Spleen (tissue), 11 donors: ENCODE results near the gene OTOP2. TPM values are rescaled to one million over a fixed set of nuclear protein-coding genes. Genes with fewer than 3 reads are reported as not detected.

Experiments used
- DNase-seq: peaks from one replicate; pipeline ENCODE4 v3.0.0-alpha.2; 2020
- H3K27ac ChIP-seq, 8 donors: fragments of 200-600 bp; sonication (generic) in 7 of 8; 1 replicate in 4 of 8; 2 replicates in 4 of 8; pipeline versions ENCODE4 v1.5.0 to v1.8.0; 2016 to 2021; ENCODE audit warnings: inconsistent platforms in 4 of 8, mild to moderate bottlenecking in 4 of 8, moderate library complexity in 1 of 8
- H3K27me3 ChIP-seq, 7 donors: fragments of 200-600 bp; sonication (generic) in 6 of 7; replicated peaks in 1 of 7; 1 replicate in 4 of 7; 2 replicates in 3 of 7; pipeline versions ENCODE4 v1.5.0 to v1.8.0; 2016 to 2021; ENCODE audit warnings: inconsistent platforms in 3 of 7, mild to moderate bottlenecking in 1 of 7
- H3K36me3 ChIP-seq, 6 donors: fragments of 200-600 bp; sonication (generic) in 5 of 6; 1 replicate in 4 of 6; 2 replicates in 2 of 6; pipeline versions ENCODE4 v1.5.0 to v1.8.0; 2016 to 2021; ENCODE audit warnings: inconsistent platforms in 2 of 6
- H3K4me1 ChIP-seq, 6 donors: fragments of 200-600 bp; sonication (generic) in 5 of 6; 1 replicate in 3 of 6; 2 replicates in 3 of 6; pipeline versions ENCODE4 v1.5.0 to v1.8.0; 2016 to 2021; ENCODE audit warnings: inconsistent platforms in 3 of 6
- H3K4me3 ChIP-seq, 8 donors: fragments of 200-600 bp; sonication (generic) in 7 of 8; 1 replicate in 4 of 8; 2 replicates in 4 of 8; pipeline versions ENCODE4 v1.5.0 to v1.8.0; 2016 to 2021; ENCODE audit warnings: inconsistent platforms in 4 of 8, mild to moderate bottlenecking in 4 of 8, moderate library complexity in 2 of 8
- H3K9me3 ChIP-seq, 8 donors: fragments of 200-600 bp; sonication (generic) in 7 of 8; 1 replicate in 4 of 8; 2 replicates in 4 of 8; pipeline versions ENCODE4 v1.5.0 to v1.8.0; 2016 to 2021; ENCODE audit warnings: inconsistent platforms in 4 of 8
- POLR2A ChIP-seq, 3 donors: fragments of 450-650 bp; IDR thresholded peaks; one replicate each; pipeline ENCODE4 v1.5.1; 2017; ENCODE audit warnings: antibody characterized with exemption in 3 of 3, mild to moderate bottlenecking in 1 of 3
- POLR2AphosphoS5 ChIP-seq, 3 donors: sonication (generic); formaldehyde crosslinking; IDR thresholded peaks; one replicate each; pipeline ENCODE4 v1.5.1; 2017; ENCODE audit warnings: antibody characterized with exemption in 3 of 3
- WGBS, 5 donors: extraction: QIAGEN DNeasy Blood & Tissue Kit in 3 of 5; methylation state at CpG; one replicate each; pipeline versions ENCODE4 v1.1.5 to v1.1.7; 2013 to 2018; 5-methylcytosine and 5-hydroxymethylcytosine counted together
- intact Hi-C: fragments of 100-400 bp; cut with DNase I; formaldehyde crosslinking; loops from one replicate; pipeline ENCODE4 v1.15.0; 2023; ENCODE audit warnings: low total_unique reads
- polyA plus RNA-seq, 3 donors: library from polyadenylated mRNA; stranded (reverse); fragments of 200-250 nt; gene quantifications; one replicate each; pipeline ENCODE4 v1.2.1, GENCODE V29; 2013
- total RNA-seq, 7 donors: library from RNA; depleted of rRNA in 3 of 7; stranded (reverse); fragments of >200 nt in 3 of 7; fragmentation: NEBNext Ultra II Directional in 4 of 7; extraction: Animal tissue kit (Norgen Biotek cat#: 25700) in 4 of 7; gene quantifications; one replicate each; pipeline versions ENCODE4 v1.1.0 to v1.2.1, GENCODE V29; 2016 to 2021
- TF ChIP-seq, protein P1 (sequence below), 11 experiments: fragments of 200-600 bp in 7 of 11; fragments of 450-650 bp in 4 of 11; sonication (generic) in 4 of 11; IDR thresholded peaks in 8 of 11; conservative IDR thresholded peaks in 3 of 11; 1 replicate in 7 of 11; 2 replicates in 4 of 11; pipeline versions ENCODE4 v1.4.0 to v1.8.0; 2016 to 2021; ENCODE audit warnings: antibody characterized with exemption in 11 of 11, inconsistent platforms in 4 of 11, mild to moderate bottlenecking in 1 of 11
- donor health status: healthy with polysubstance abuse.
- donor health status: DM: no; HTN: no; CAD: no; lungs with moderate emphysema.
- donor health status: DM: no; HTN: no; CAD: no.
- donor health status: Bipolar disorder and iron deficiency.
- donor health status: healthy.
- donor health status: DM: no; HTN: no; CAD: no.
- donor health status: DM: yes; HTN: yes; CAD: no.

Gene OTOP2
- total and polyA plus RNA-seq, 10 donors: not detected

DNA sequence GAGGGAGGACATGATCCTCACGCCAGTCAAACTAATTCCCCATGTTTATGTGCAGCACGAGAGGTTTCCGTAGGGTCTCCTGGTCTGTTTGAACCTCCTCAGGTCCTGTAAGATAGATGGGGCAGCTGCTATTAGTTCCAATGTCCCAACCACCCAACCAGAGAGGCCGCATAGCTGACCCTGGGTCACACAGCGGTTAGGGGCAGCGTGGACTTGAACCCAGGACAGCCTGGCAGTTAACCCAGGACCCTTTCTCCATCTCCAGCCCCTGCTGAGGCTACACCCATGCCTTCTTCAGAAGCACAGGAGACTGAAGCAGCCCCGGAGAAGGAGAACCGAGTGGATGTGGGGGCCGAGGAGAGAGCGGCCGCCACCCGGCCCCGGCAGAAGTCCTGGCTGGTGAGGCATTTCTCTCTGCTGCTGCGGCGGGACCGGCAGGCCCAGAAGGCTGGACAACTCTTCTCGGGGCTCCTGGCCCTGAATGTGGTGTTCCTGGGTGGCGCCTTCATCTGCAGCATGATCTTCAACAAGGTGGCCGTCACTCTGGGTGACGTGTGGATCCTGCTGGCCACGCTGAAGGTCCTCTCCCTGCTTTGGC is 17.2 kb downstream of the OTOP2 start:
- intact Hi-C loops: no loop called here
- no peak for TF ChIP-seq POLR2A (IDR thresholded peaks at IDR 0.05)
- TF ChIP-seq, protein P1, sequence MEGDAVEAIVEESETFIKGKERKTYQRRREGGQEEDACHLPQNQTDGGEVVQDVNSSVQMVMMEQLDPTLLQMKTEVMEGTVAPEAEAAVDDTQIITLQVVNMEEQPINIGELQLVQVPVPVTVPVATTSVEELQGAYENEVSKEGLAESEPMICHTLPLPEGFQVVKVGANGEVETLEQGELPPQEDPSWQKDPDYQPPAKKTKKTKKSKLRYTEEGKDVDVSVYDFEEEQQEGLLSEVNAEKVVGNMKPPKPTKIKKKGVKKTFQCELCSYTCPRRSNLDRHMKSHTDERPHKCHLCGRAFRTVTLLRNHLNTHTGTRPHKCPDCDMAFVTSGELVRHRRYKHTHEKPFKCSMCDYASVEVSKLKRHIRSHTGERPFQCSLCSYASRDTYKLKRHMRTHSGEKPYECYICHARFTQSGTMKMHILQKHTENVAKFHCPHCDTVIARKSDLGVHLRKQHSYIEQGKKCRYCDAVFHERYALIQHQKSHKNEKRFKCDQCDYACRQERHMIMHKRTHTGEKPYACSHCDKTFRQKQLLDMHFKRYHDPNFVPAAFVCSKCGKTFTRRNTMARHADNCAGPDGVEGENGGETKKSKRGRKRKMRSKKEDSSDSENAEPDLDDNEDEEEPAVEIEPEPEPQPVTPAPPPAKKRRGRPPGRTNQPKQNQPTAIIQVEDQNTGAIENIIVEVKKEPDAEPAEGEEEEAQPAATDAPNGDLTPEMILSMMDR (IDR thresholded peaks at IDR 0.05 in 8 of 11, conservative IDR thresholded peaks at IDR 0.05 in 3 of 11): no peak
- TF ChIP-seq POLR2AphosphoS5 (IDR thresholded peaks at IDR 0.05): no peak
- H3K27ac ChIP-seq: no peak overlapping the region
- H3K27me3 ChIP-seq: peaks cover 0 to 78% (median 26%) of the 10 kb centered on the region in 7 donors
- H3K36me3 ChIP-seq: no peaks in the 10 kb centered on the region
- no peak overlapping the region for H3K4me3 ChIP-seq
- WGBS, 5 donors: 75 to 94% (median 83%) methylated on average over 7 to 21 of the region's 21 CpGs
- DNase-seq: no peak
- peaks cover 0 to 3% (median 1%) of the 10 kb centered on the region in 6 donors for H3K4me1 ChIP-seq
- H3K9me3 ChIP-seq: no peaks in the 10 kb centered on the region

DNA sequence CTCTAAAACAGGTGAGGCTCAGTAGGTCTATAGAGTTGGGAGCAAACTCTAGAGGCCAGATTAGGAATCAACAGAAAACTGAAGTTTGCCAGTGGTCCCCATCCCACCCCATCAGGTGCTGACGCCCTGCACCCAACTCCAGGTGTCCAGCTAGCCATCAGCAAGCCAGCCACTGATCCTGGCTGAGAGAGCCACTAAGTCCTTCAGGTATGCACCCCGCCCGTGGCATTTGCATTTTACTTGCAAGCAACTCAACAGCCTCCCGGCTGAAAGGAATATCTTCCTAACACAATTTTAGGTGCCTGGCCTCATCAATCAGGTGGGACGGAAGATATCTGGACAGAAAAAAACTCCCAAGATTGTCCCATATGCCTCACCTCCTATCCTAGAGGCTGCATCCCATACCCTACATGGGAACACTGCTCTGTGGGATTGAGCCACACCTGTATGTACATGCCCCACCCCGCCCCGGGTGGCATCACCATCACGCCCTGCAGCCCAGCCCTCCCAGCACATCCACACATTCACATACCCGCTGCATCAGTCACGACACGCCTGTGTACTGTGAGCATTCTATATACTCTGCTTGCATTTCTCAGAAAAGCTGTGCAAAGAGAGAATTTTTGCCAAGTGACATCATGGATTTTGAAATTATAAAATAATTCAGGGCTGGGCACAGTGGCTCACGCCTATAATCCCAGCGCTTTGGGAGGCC is 19.9 kb downstream of the OTOP2 start:
- WGBS, 5 donors: 70 to 77% (median 73%) methylated on average over 12 to 13 of the region's 13 CpGs
- H3K9me3 ChIP-seq: no peaks in the 10 kb centered on the region
- no peak overlapping the region for H3K27ac ChIP-seq
- DNase-seq: no peak
- no peak overlapping the region for H3K4me3 ChIP-seq
- H3K36me3 ChIP-seq: no peaks in the 10 kb centered on the region
- TF ChIP-seq POLR2AphosphoS5 (IDR thresholded peaks at IDR 0.05) (no peak), POLR2A (IDR thresholded peaks at IDR 0.05) (no peak)
- TF ChIP-seq, protein P1 (IDR thresholded peaks at IDR 0.05 in 8 of 11, conservative IDR thresholded peaks at IDR 0.05 in 3 of 11): no peak
- H3K4me1 ChIP-seq: no peaks in the 10 kb centered on the region
- intact Hi-C loops: no loop called here
- peaks cover 0 to 65% (median 10%) of the 10 kb centered on the region in 7 donors for H3K27me3 ChIP-seq

DNA sequence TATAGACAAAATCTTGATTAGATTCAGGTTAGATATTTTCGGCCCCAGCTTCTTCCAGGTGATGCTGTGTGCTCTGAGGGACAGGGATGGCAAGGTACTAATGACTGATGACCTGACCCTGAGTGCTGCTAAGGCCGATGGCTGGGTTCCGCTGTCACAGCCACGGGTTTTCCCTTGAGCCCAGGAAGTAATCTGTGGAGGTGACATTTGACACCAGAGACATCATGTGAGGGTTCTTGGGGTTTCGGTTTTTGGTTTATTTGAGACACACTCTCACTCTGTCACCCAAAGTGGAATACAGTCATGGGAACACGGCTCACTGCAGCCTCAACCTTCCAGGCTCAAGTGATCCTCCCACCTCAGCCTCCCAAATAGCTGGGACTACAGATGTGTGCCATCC is 21.5 kb downstream of the OTOP2 start:
- H3K36me3 ChIP-seq: no peaks in the 10 kb centered on the region
- no peak for TF ChIP-seq POLR2A (IDR thresholded peaks at IDR 0.05)
- TF ChIP-seq POLR2AphosphoS5 (IDR thresholded peaks at IDR 0.05): no peak
- TF ChIP-seq, protein P1 (IDR thresholded peaks at IDR 0.05 in 8 of 11, conservative IDR thresholded peaks at IDR 0.05 in 3 of 11): no peak
- 40 to 50% (median 44%) methylated on average over 6 of the region's 6 CpGs for WGBS, 5 donors
- DNase-seq: no peak
- H3K4me3 ChIP-seq: no peak overlapping the region
- intact Hi-C loops: no loop called here
- no peak overlapping the region for H3K27ac ChIP-seq
- no peaks in the 10 kb centered on the region for H3K9me3 ChIP-seq
- H3K27me3 ChIP-seq: peaks cover 0 to 64% (median 10%) of the 10 kb centered on the region in 7 donors
- H3K4me1 ChIP-seq: no peaks in the 10 kb centered on the region

DNA sequence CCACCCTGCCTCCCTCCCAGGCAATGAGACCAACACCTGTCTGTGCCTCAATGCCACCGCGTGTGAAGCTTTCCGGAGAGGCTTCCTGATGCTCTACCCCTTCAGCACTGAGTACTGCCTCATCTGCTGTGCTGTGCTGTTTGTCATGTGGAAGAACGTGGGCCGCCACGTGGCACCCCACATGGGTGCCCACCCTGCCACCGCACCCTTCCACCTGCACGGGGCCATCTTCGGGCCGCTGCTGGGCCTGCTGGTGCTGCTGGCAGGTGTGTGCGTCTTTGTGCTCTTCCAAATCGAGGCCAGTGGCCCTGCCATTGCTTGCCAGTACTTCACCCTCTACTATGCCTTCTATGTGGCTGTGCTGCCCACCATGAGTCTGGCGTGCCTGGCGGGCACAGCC is 22.6 kb downstream of the OTOP2 start:
- DNase-seq: no peak
- Histone ChIP-seq H3K4me1 (no peaks in the 10 kb centered on the region), H3K27ac (no peak overlapping the region), H3K4me3 (no peak overlapping the region), H3K9me3 (no peaks in the 10 kb centered on the region), H3K36me3 (peaks cover 0 to 8% (median 2%) of the 10 kb centered on the region in 6 donors), H3K27me3 (peaks cover 0 to 65% (median 0%) of the 10 kb centered on the region in 7 donors)
- WGBS, 5 donors: 84 to 97% (median 87%) methylated on average over 12 to 14 of the region's 14 CpGs
- no peak for TF ChIP-seq POLR2AphosphoS5 (IDR thresholded peaks at IDR 0.05)
- no peak for TF ChIP-seq POLR2A (IDR thresholded peaks at IDR 0.05)
- TF ChIP-seq, protein P1 (IDR thresholded peaks at IDR 0.05 in 8 of 11, conservative IDR thresholded peaks at IDR 0.05 in 3 of 11): no peak
- intact Hi-C loops: no loop called here
